ENCODE data around the gene NOL4L.

DNA sequence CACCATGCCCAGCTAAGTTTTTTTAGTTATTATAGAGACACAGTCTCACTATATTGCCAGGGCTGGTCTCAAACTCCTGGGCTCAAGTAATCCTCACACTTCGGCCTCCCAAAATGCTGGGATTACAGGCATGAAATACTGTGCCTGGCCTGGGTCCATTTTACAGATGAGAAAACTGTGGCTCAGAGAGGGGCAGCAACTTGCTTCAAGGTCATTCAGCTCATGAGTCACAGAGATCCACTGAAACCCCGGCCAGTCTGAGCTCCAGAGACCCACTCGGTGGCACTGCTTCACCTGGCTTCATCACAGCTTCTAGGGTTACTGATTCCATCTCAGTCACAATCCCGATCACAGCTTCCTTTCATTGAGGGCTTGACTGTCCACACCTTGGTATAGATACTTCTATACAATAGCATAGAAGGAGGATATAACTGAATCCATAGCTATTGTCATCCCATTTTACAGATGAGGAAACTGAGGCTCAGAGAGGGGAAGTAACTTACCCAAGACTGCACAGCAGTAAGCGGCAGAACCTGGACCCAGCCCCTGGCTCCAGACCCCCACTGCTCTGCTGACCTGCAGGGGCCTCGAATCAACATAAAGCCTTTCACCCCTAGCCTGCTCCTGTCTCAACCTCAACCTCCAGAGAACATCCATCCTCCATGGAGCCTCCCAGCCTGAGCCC, 11.8 kb downstream of the NOL4L start:
- TF ChIP-seq, protein P1, sequence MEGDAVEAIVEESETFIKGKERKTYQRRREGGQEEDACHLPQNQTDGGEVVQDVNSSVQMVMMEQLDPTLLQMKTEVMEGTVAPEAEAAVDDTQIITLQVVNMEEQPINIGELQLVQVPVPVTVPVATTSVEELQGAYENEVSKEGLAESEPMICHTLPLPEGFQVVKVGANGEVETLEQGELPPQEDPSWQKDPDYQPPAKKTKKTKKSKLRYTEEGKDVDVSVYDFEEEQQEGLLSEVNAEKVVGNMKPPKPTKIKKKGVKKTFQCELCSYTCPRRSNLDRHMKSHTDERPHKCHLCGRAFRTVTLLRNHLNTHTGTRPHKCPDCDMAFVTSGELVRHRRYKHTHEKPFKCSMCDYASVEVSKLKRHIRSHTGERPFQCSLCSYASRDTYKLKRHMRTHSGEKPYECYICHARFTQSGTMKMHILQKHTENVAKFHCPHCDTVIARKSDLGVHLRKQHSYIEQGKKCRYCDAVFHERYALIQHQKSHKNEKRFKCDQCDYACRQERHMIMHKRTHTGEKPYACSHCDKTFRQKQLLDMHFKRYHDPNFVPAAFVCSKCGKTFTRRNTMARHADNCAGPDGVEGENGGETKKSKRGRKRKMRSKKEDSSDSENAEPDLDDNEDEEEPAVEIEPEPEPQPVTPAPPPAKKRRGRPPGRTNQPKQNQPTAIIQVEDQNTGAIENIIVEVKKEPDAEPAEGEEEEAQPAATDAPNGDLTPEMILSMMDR (conservative IDR thresholded peaks at IDR 0.05), result no peak
- no peak for TF ChIP-seq ZFX (IDR thresholded peaks at IDR 0.05)

Data from C4-2B (cell line).